ENCODE data around the gene CHST8.

DNA sequence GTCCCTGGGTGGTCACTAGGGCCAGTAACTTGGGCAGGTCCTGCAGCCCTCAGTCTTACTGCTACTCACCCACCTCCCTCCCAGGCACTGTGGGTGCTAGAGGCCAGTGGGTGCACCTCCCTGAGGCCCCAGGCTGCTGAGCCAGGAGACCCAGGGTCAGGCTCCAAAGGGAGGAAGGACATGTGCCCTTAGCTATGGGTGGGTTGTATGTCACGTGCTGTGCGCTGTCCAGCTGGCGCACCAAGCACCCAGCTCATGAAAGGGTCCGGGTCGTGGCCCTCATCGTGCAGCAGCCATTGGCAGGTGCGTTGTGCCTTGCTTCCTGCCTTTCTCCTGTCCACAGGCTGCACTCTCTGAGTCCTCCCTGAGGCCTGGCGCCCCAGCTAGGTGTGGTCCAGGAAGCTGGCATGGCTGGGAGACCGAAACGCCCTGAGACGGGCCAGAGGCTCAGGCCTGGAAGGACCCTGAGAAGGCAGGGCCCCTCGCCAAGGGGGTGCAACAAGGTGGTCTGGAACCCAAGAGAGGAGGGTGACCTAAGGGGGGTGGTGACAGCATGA lies 127.9 kb downstream of the CHST8 start:
- TF ChIP-seq POLR2A (IDR thresholded peaks at IDR 0.05): no peak
- TF ChIP-seq, protein P1, sequence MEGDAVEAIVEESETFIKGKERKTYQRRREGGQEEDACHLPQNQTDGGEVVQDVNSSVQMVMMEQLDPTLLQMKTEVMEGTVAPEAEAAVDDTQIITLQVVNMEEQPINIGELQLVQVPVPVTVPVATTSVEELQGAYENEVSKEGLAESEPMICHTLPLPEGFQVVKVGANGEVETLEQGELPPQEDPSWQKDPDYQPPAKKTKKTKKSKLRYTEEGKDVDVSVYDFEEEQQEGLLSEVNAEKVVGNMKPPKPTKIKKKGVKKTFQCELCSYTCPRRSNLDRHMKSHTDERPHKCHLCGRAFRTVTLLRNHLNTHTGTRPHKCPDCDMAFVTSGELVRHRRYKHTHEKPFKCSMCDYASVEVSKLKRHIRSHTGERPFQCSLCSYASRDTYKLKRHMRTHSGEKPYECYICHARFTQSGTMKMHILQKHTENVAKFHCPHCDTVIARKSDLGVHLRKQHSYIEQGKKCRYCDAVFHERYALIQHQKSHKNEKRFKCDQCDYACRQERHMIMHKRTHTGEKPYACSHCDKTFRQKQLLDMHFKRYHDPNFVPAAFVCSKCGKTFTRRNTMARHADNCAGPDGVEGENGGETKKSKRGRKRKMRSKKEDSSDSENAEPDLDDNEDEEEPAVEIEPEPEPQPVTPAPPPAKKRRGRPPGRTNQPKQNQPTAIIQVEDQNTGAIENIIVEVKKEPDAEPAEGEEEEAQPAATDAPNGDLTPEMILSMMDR (IDR thresholded peaks at IDR 0.05): no peak
- no peak for TF ChIP-seq POLR2AphosphoS5 (IDR thresholded peaks at IDR 0.05; ENCODE audit: insufficient read depth in 1 of 2, low read depth in 1 of 2)
